HK-2 (cell line): ENCODE measurements around the gene CTBS.
"Not testable (repeated sequence)": the region's sequence is repeated elsewhere in the genome, so short reads cannot be mapped to it uniquely, and the experiment has no call there.

Source experiments
- DNase-seq: peaks from one replicate; pipeline ENCODE4 v3.0.0-alpha.2; 2018; ENCODE audit not compliant: unreplicated experiment

CTBS gene

GRCh38 chr1:84573967-84574842 is at the start of gene CTBS:
Gene CTBS (minus strand): TSS chr1:84574440. CDS start chr1:84574415, 25 bp downstream.
- peak; percentile 87 for DNase-seq

GRCh38 chr1:84621553-84621952 is 47.3 kb upstream of the CTBS start:
- no peak for DNase-seq

GRCh38 chr1:84620720-84621313 is 46.6 kb upstream of the CTBS start:
- peak; percentile 91 for DNase-seq

- peak; percentile 36 for DNase-seq
Measured at GRCh38 chr1:84619383-84620102, 45.3 kb upstream of the CTBS start.

- no peak for DNase-seq
Measured at GRCh38 chr1:84617349-84617748, 43.1 kb upstream of the CTBS start.

GRCh38 chr1:84615790-84616189 is 41.5 kb upstream of the CTBS start:
- DNase-seq: no peak

GRCh38 chr1:84613887-84614286 is 39.6 kb upstream of the CTBS start:
- DNase-seq: no peak

GRCh38 chr1:84613026-84613425 is 38.8 kb upstream of the CTBS start:
- DNase-seq: no peak

- DNase-seq: no peak
Measured at GRCh38 chr1:84611796-84612195, 37.6 kb upstream of the CTBS start.

GRCh38 chr1:84611091-84611490 is 36.9 kb upstream of the CTBS start:
- no peak for DNase-seq

- DNase-seq: no peak
Measured at GRCh38 chr1:84606977-84607376, 32.7 kb upstream of the CTBS start.

GRCh38 chr1:84605157-84605556 is 30.9 kb upstream of the CTBS start:
- DNase-seq: no peak

GRCh38 chr1:84603941-84604830 is 29.9 kb upstream of the CTBS start:
- DNase-seq: no peak

- no peak for DNase-seq
Measured at GRCh38 chr1:84603223-84603622, 29.0 kb upstream of the CTBS start.

- DNase-seq: no peak
Measured at GRCh38 chr1:84600796-84601195, 26.6 kb upstream of the CTBS start.

- DNase-seq: no peak
Measured at GRCh38 chr1:84598846-84599741, 24.9 kb upstream of the CTBS start.

GRCh38 chr1:84598418-84598817 is 24.2 kb upstream of the CTBS start:
- DNase-seq: no peak

- DNase-seq: no peak
Measured at GRCh38 chr1:84597011-84597410, 22.8 kb upstream of the CTBS start.

- DNase-seq: not testable (repeated sequence)
Measured at GRCh38 chr1:84594959-84595358, 20.7 kb upstream of the CTBS start.

- no peak for DNase-seq
Measured at GRCh38 chr1:84587099-84587498, 12.9 kb upstream of the CTBS start.

- no peak for DNase-seq
Measured at GRCh38 chr1:84585803-84586202, 11.6 kb upstream of the CTBS start.
